Measurements from ENCODE around the gene NAA60. TPM values are rescaled to one million over a fixed set of nuclear protein-coding genes. Genes with fewer than 3 reads are reported as not detected.

The NAA60 gene
- polyA plus RNA-seq, 1 donor (not counting 4 experiments of a cell fraction or from before 2014, with no cell fraction given), result 30.3 TPM

DNA sequence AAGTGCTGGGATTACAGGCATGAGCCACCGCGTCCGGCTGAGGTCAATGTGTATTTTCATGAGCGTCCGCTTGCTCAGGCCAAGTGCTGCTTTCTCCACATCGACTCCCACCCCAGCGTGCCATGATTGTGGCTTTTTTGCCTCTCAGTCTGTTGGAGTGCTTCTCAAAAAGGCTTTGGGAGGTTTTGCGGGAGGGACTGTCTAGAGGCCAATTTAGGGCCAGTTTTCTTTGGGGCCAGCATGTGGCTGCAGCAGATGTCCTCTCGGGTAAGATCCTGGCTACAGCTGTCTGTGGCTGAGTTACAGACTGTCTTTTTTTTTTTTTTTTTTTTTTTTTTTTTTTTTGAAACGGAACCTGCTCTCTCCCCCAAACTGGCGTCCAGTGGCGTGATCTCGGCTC is 45.3 kb downstream of the NAA60 start:
- Histone ChIP-seq H3K4me2 (ENCODE audit: control insufficient read depth, extremely low read depth, insufficient read depth, low read depth, low read length) (no peak overlapping the region), H3K36me3 (ENCODE audit: control insufficient read depth in 2 of 2, extremely low read depth in 1 of 2, insufficient read depth in 2 of 2, low read length in 2 of 2) (peaks cover 16 to 23% of the 10 kb centered on the region in 2 experiments)
- dilution Hi-C loops (cut with MboI; ENCODE audit: extremely low pct_ligation_motif_present, low sequenced_read_pairs), result no loop called here

DNA sequence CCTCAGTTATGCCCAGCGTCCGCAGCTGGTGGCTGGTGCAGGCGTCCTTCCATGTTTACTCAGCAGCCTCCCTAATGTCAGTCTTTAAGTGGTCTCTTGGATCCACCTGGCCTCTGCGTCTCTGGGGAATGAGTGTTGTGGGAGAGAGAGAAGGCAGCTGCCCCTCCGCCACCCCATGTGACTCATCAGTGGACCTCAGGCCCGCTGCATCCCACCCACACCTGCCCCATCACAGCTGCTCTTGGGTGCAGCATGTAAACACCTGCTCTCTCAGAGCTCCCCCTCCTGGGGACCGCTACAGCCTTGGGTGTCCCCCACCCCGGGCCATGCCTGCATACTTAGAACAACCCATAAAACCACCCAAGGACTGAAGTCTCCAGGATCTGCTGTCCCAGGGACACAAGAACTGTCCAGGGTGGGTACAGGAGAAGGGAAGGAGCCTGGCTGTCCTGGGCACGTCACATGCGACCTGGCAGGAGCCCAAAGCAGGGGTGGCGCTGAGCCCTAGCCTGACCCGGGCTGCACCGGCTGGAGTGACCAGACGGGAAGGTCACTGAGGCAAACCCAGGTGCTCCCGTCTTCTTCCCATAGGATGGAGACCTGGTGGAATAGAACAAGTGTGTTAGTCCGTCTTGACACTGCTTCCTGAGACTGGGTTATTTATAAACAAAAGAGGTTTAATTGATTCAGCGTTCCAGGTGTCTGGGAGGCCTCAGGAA is 47.6 kb downstream of the NAA60 start:
- Histone ChIP-seq H3K4me1 (ENCODE audit: control insufficient read depth, extremely low read depth, insufficient read depth, low read length) (no peaks in the 10 kb centered on the region), H2AFZ (ENCODE audit: control insufficient read depth, low read length) (no peak overlapping the region), H3K27ac (ENCODE audit: control insufficient read depth, insufficient read depth, low read length) (no peak overlapping the region), H3K4me2 (ENCODE audit: control insufficient read depth, extremely low read depth, insufficient read depth, low read depth, low read length) (no peak overlapping the region), H3K79me2 (ENCODE audit: control insufficient read depth, insufficient read depth, low read length) (no peaks in the 10 kb centered on the region), H3K4me3 (ENCODE audit: control insufficient read depth in 2 of 3, extremely low read depth in 1 of 3, insufficient read depth in 2 of 3, low read depth in 1 of 3, low read length in 3 of 3) (no peak overlapping the region), H3K27me3 (ENCODE audit: control insufficient read depth, extremely low read depth, insufficient read depth, low read length) (no peaks in the 10 kb centered on the region), H3K36me3 (ENCODE audit: control insufficient read depth in 2 of 2, extremely low read depth in 1 of 2, insufficient read depth in 2 of 2, low read length in 2 of 2) (peaks cover 2 to 10% of the 10 kb centered on the region in 2 experiments), H3K9me3 (ENCODE audit: control insufficient read depth, low read depth, low read length) (no peaks in the 10 kb centered on the region), H3K9me1 (ENCODE audit: control insufficient read depth, extremely low read depth, insufficient read depth, low read length) (no peaks in the 10 kb centered on the region), H3K9ac (ENCODE audit: control insufficient read depth, extremely low read depth, insufficient read depth, low read length) (no peak overlapping the region), H4K20me1 (ENCODE audit: control insufficient read depth, extremely low read depth, insufficient read depth, low read length) (no peaks in the 10 kb centered on the region)
- TF ChIP-seq EZH2 (IDR thresholded peaks at IDR 0.05; ENCODE audit: low read length), result no peak
- TF ChIP-seq, protein P1, sequence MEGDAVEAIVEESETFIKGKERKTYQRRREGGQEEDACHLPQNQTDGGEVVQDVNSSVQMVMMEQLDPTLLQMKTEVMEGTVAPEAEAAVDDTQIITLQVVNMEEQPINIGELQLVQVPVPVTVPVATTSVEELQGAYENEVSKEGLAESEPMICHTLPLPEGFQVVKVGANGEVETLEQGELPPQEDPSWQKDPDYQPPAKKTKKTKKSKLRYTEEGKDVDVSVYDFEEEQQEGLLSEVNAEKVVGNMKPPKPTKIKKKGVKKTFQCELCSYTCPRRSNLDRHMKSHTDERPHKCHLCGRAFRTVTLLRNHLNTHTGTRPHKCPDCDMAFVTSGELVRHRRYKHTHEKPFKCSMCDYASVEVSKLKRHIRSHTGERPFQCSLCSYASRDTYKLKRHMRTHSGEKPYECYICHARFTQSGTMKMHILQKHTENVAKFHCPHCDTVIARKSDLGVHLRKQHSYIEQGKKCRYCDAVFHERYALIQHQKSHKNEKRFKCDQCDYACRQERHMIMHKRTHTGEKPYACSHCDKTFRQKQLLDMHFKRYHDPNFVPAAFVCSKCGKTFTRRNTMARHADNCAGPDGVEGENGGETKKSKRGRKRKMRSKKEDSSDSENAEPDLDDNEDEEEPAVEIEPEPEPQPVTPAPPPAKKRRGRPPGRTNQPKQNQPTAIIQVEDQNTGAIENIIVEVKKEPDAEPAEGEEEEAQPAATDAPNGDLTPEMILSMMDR (optimal IDR thresholded peaks at IDR 0.05 in 1 of 3, IDR thresholded peaks at IDR 0.05 in 1 of 3, conservative IDR thresholded peaks at IDR 0.05 in 1 of 3; ENCODE audit: extremely low read depth in 1 of 3, insufficient read depth in 2 of 3, low read length in 3 of 3), result peak in 1 of 3 experiments; percentile 1
- DNase-seq (ENCODE audit: low read depth, low spot score) (no peak), FAIRE-seq (no peak)
- dilution Hi-C loops (cut with MboI; ENCODE audit: extremely low pct_ligation_motif_present, low sequenced_read_pairs), result no loop called here

More for the DNA sequence above, 45.3 kb downstream of the NAA60 start:
- Histone ChIP-seq H3K9me3 (ENCODE audit: control insufficient read depth, low read depth, low read length) (no peaks in the 10 kb centered on the region), H3K4me1 (ENCODE audit: control insufficient read depth, extremely low read depth, insufficient read depth, low read length) (no peaks in the 10 kb centered on the region), H4K20me1 (ENCODE audit: control insufficient read depth, extremely low read depth, insufficient read depth, low read length) (no peaks in the 10 kb centered on the region), H3K27me3 (ENCODE audit: control insufficient read depth, extremely low read depth, insufficient read depth, low read length) (no peaks in the 10 kb centered on the region), H3K27ac (ENCODE audit: control insufficient read depth, insufficient read depth, low read length) (no peak overlapping the region), H3K4me3 (ENCODE audit: control insufficient read depth in 2 of 3, extremely low read depth in 1 of 3, insufficient read depth in 2 of 3, low read depth in 1 of 3, low read length in 3 of 3) (no peak overlapping the region), H3K79me2 (ENCODE audit: control insufficient read depth, insufficient read depth, low read length) (no peaks in the 10 kb centered on the region), H3K9ac (ENCODE audit: control insufficient read depth, extremely low read depth, insufficient read depth, low read length) (no peak overlapping the region), H2AFZ (ENCODE audit: control insufficient read depth, low read length) (no peak overlapping the region), H3K9me1 (ENCODE audit: control insufficient read depth, extremely low read depth, insufficient read depth, low read length) (no peaks in the 10 kb centered on the region)
- TF ChIP-seq, protein P1 (optimal IDR thresholded peaks at IDR 0.05 in 1 of 3, IDR thresholded peaks at IDR 0.05 in 1 of 3, conservative IDR thresholded peaks at IDR 0.05 in 1 of 3; ENCODE audit: extremely low read depth in 1 of 3, insufficient read depth in 2 of 3, low read length in 3 of 3), result no peak
- TF ChIP-seq EZH2 (IDR thresholded peaks at IDR 0.05; ENCODE audit: low read length), result no peak
- FAIRE-seq (no peak), DNase-seq (ENCODE audit: low read depth, low spot score) (no peak)
